A549 (cell line): ENCODE measurements around the gene POLE.

Experiments used
- CBX2 ChIP-seq: fragments of 200-600 bp; sonication (generic); IDR thresholded peaks from 2 replicates; pipeline ENCODE4 v1.6.1; 2016; ENCODE audit warnings: low read depth, mild to moderate bottlenecking, borderline replicate concordance
- CEBPB ChIP-seq, 2 experiments: fragments of >200 bp in 1 of 2; sonication (Bioruptor Twin) in 1 of 2; formaldehyde crosslinking in 1 of 2; IDR thresholded peaks; 2 replicates each; pipeline ENCODE4 v1.6.1; 2012 to 2016
- CTCF ChIP-seq: fragments of >200 bp; sonication (Bioruptor Twin); formaldehyde crosslinking; IDR thresholded peaks from 3 replicates; pipeline ENCODE4 v1.5.1; 2016
- EP300 ChIP-seq, 2 experiments: fragments of >200 bp; sonication (Bioruptor Twin); formaldehyde crosslinking; IDR thresholded peaks; 2 replicates in 1 of 2; 3 replicates in 1 of 2; pipeline ENCODE4 v1.6.1; 2016 to 2017
- FOSL2 ChIP-seq, 2 experiments: fragments of 450-650 bp in 1 of 2; fragments of >200 bp in 1 of 2; sonication (Bioruptor Twin) in 1 of 2; formaldehyde crosslinking; IDR thresholded peaks; 2 replicates each; pipeline versions ENCODE4 v1.5.0 to v1.6.1; 2016 to 2020; ENCODE audit warnings: mild to moderate bottlenecking in 1 of 2, moderate library complexity in 1 of 2
- MAFK ChIP-seq: fragments of 450-650 bp; IDR thresholded peaks from 2 replicates; pipeline ENCODE4 v1.6.1; 2014; ENCODE audit not compliant: partially characterized antibody
- MAX ChIP-seq: IDR thresholded peaks from 2 replicates; pipeline ENCODE4 v1.6.1; 2012
- MAZ ChIP-seq: fragments of 150-350 bp; IDR thresholded peaks from 2 replicates; pipeline ENCODE4 v1.6.1; 2014; ENCODE audit warnings: antibody characterized with exemption, low read depth, low read length, borderline replicate concordance
- NR3C1 ChIP-seq: fragments of >200 bp; sonication (Bioruptor Twin); formaldehyde crosslinking; IDR thresholded peaks from 3 replicates; pipeline ENCODE4 v1.6.1; 2017
- PBX3 ChIP-seq: IDR thresholded peaks from 2 replicates; pipeline ENCODE4 v1.6.1; 2012
- POLR2A ChIP-seq: IDR thresholded peaks from 2 replicates; pipeline ENCODE4 v1.6.1; 2012; ENCODE audit warnings: mild to moderate bottlenecking, low read length
- RAD21 ChIP-seq, 2 experiments: fragments of >200 bp in 1 of 2; sonication (Bioruptor Twin) in 1 of 2; formaldehyde crosslinking in 1 of 2; IDR thresholded peaks in 1 of 2; conservative IDR thresholded peaks in 1 of 2; 2 replicates in 1 of 2; 3 replicates in 1 of 2; pipeline ENCODE4 v1.6.1; 2012 to 2018; ENCODE audit warnings: inconsistent platforms in 1 of 2
- RCOR1 ChIP-seq: fragments of 150-350 bp; IDR thresholded peaks from 2 replicates; pipeline ENCODE4 v1.6.1; 2014; ENCODE audit warnings: antibody characterized with exemption, low read length, low read depth
- ZFP36 ChIP-seq: fragments of 450-650 bp; IDR thresholded peaks from 2 replicates; pipeline ENCODE4 v1.6.1; 2014; ENCODE audit warnings: borderline replicate concordance; ENCODE audit not compliant: partially characterized antibody

GRCh38 chr12:132637811-132638210, 49.3 kb downstream of the POLE start:
- TF ChIP-seq RCOR1 = no peak
- TF ChIP-seq CTCF = no peak
- no peak for TF ChIP-seq POLR2A
- no peak for TF ChIP-seq FOSL2 (IDR thresholded peaks at IDR 0.05)
- TF ChIP-seq FOSL2 (CRISPR knock-in tag; IDR thresholded peaks at IDR 0.05) = no peak
- TF ChIP-seq CEBPB (IDR thresholded peaks at IDR 0.05) = no peak
- TF ChIP-seq ZFP36 = no peak
- TF ChIP-seq NR3C1 = no peak
- no peak for TF ChIP-seq MAZ
- TF ChIP-seq CBX2 = no peak
- TF ChIP-seq PBX3 = no peak
- TF ChIP-seq MAX = no peak
- TF ChIP-seq RAD21 (conservative IDR thresholded peaks at IDR 0.05 in 1 of 2, IDR thresholded peaks at IDR 0.05 in 1 of 2) = no peak
- TF ChIP-seq EP300 (IDR thresholded peaks at IDR 0.05) = no peak
- TF ChIP-seq MAFK = no peak
